ENCODE data around the gene FCER1G. TPM values are rescaled to one million over a fixed set of nuclear protein-coding genes. Genes with fewer than 3 reads are reported as not detected.
A peak's percentile ranks its signal among the peaks of the same experiment; 100 is the strongest.

FCER1G gene
- total RNA-seq, 1 donor from 2014 or later = not detected

GRCh38 chr1:161217831-161218230 lies 2.7 kb downstream of the FCER1G start:
- Mint-ChIP-seq H3K27me3 (ENCODE audit: insufficient read depth, low read depth) (peaks cover 4% of the 10 kb centered on the region), H3K4me3 (no peak overlapping the region), H3K4me1 (peaks cover 13% of the 10 kb centered on the region), H3K27ac (no peak overlapping the region), H3K36me3 (peaks cover 17% of the 10 kb centered on the region), H3K9me3 (no peaks in the 10 kb centered on the region)
- Histone ChIP-seq H3F3A (ENCODE audit: low read depth) (peaks cover 21% of the 10 kb centered on the region), H3K36me3 (no peaks in the 10 kb centered on the region), H3K27ac (no peak overlapping the region), H3K79me2 (ENCODE audit: low read depth) (no peaks in the 10 kb centered on the region), H3K9ac (no peak overlapping the region), H4K20me1 (ENCODE audit: low read depth) (no peaks in the 10 kb centered on the region), H3K9me3 (ENCODE audit: low read depth) (no peaks in the 10 kb centered on the region), H3K4me1 (peaks cover 6% of the 10 kb centered on the region), H3K4me2 (no peak overlapping the region), H3K27me3 (no peaks in the 10 kb centered on the region), H2AFZ (replicated peaks) (no peak overlapping the region), H3K4me3 (no peak overlapping the region)
- no peak for TF ChIP-seq EZH2 (IDR thresholded peaks at IDR 0.05)
- TF ChIP-seq, protein P1, sequence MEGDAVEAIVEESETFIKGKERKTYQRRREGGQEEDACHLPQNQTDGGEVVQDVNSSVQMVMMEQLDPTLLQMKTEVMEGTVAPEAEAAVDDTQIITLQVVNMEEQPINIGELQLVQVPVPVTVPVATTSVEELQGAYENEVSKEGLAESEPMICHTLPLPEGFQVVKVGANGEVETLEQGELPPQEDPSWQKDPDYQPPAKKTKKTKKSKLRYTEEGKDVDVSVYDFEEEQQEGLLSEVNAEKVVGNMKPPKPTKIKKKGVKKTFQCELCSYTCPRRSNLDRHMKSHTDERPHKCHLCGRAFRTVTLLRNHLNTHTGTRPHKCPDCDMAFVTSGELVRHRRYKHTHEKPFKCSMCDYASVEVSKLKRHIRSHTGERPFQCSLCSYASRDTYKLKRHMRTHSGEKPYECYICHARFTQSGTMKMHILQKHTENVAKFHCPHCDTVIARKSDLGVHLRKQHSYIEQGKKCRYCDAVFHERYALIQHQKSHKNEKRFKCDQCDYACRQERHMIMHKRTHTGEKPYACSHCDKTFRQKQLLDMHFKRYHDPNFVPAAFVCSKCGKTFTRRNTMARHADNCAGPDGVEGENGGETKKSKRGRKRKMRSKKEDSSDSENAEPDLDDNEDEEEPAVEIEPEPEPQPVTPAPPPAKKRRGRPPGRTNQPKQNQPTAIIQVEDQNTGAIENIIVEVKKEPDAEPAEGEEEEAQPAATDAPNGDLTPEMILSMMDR (IDR thresholded peaks at IDR 0.05) = no peak
- no peak for TF ChIP-seq EZH2phosphoT487 (IDR thresholded peaks at IDR 0.05)
- no peak for DNase-seq (ENCODE audit: low spot score)

DNA sequence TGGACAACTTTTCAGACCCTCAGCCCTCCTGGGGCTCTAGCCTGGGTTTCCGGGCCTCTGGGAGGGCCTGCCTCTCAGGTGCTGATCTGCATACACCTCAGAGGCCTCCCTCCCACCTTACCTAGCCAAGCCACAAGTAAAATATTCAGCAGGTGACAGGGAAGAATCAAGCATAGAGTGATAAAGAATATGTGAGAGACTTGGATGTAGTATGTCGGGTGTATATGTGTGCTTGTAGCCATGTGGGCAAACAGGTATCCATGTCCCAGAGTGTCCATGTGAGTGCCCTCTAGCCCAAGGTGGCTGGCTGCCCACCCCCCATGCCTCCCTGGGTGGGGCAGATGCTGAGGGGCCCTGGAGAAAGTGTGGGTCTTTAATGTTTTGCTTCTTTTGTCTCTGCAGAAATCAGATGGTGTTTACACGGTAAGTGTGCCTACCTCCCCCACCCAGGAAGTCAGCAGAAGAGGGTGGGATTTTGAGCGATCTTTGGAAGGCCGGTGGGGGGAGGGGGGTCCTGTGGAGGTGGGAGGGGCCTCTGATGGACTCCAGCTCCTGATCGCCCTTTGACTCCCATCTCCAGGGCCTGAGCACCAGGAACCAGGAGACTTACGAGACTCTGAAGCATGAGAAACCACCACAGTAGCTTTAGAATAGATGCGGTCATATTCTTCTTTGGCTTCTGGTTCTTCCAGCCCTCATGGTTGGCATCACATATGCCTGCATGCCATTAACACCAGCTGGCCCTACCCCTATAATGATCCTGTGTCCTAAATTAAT lies 3.4 kb downstream of the FCER1G start:
- no peak for DNase-seq (ENCODE audit: low spot score)
- Histone ChIP-seq H4K20me1 (ENCODE audit: low read depth) (no peaks in the 10 kb centered on the region), H3K4me1 (peaks cover 6% of the 10 kb centered on the region), H3K4me3 (no peak overlapping the region), H2AFZ (replicated peaks) (no peak overlapping the region), H3K9me3 (ENCODE audit: low read depth) (no peaks in the 10 kb centered on the region), H3K9ac (no peak overlapping the region), H3K27ac (no peak overlapping the region), H3F3A (ENCODE audit: low read depth) (peaks cover 18% of the 10 kb centered on the region), H3K36me3 (no peaks in the 10 kb centered on the region), H3K79me2 (ENCODE audit: low read depth) (no peaks in the 10 kb centered on the region), H3K27me3 (no peaks in the 10 kb centered on the region), H3K4me2 (no peak overlapping the region)
- peaks cover 13% of the 10 kb centered on the region for H3K36me3 Mint-ChIP-seq
- no peaks in the 10 kb centered on the region for H3K9me3 Mint-ChIP-seq
- H3K4me1 Mint-ChIP-seq = peaks cover 13% of the 10 kb centered on the region
- peak overlapping the region; percentile 23 for H3K4me3 Mint-ChIP-seq
- no peak overlapping the region for H3K27ac Mint-ChIP-seq
- H3K27me3 Mint-ChIP-seq (ENCODE audit: insufficient read depth, low read depth) = peaks cover 4% of the 10 kb centered on the region
- TF ChIP-seq, protein P1 (IDR thresholded peaks at IDR 0.05) = no peak
- TF ChIP-seq EZH2phosphoT487 (IDR thresholded peaks at IDR 0.05) = no peak
- no peak for TF ChIP-seq EZH2 (IDR thresholded peaks at IDR 0.05)

DNA sequence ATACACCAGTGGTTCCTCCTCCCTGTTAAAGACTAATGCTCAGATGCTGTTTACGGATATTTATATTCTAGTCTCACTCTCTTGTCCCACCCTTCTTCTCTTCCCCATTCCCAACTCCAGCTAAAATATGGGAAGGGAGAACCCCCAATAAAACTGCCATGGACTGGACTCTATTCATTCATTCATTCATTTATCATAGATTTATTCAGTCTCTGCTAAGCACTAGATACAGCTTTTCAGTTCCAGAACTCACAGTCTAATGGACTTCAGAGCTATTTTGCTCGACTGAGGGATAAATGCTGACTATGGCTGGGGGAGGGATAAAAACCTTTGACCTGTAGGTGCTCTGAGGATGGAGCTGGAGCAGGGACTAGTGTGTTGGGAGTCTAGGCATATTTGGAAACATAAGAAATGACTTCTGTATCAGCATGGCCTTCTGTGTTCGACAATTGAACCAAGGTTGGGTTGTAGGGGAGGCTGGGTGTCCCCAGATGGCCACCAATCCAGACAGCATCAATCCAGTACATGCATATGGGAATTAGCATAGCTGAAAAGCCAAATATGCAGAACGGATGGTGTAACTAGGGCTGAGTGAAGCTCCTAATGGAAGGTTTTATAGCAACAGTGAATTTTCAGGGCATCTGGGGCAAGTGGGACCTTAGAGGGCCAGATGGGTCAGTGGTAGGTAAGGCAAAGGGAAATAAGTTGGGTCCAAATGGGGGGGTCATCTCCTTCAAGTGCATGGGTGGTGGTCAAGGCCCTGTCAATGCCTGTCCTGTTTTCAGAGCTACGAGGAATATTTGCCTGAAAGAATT lies 4.2 kb downstream of the FCER1G start:
- H3K4me1 Mint-ChIP-seq = peaks cover 13% of the 10 kb centered on the region

More for the DNA sequence above, 4.2 kb downstream of the FCER1G start:
- no peak overlapping the region for H2AFZ ChIP-seq (replicated peaks)
- peak overlapping the region; percentile 23 for H3K4me3 Mint-ChIP-seq
- H3K9ac ChIP-seq = no peak overlapping the region
- no peak overlapping the region for H3K27ac Mint-ChIP-seq
- H3F3A ChIP-seq (ENCODE audit: low read depth) = peaks cover 14% of the 10 kb centered on the region
- DNase-seq (ENCODE audit: low spot score) = no peak
- H3K9me3 ChIP-seq (ENCODE audit: low read depth) = no peaks in the 10 kb centered on the region
- H3K27ac ChIP-seq = no peak overlapping the region
- peaks cover 6% of the 10 kb centered on the region for H3K4me1 ChIP-seq
- no peak overlapping the region for H3K4me3 ChIP-seq
- H3K9me3 Mint-ChIP-seq = no peaks in the 10 kb centered on the region
- H3K36me3 ChIP-seq = no peaks in the 10 kb centered on the region
- no peaks in the 10 kb centered on the region for H3K79me2 ChIP-seq (ENCODE audit: low read depth)
- peaks cover 4% of the 10 kb centered on the region for H3K27me3 Mint-ChIP-seq (ENCODE audit: insufficient read depth, low read depth)
- TF ChIP-seq, protein P1 (IDR thresholded peaks at IDR 0.05) = no peak
- TF ChIP-seq EZH2phosphoT487 (IDR thresholded peaks at IDR 0.05) = no peak
- no peak for TF ChIP-seq EZH2 (IDR thresholded peaks at IDR 0.05)
- H4K20me1 ChIP-seq (ENCODE audit: low read depth) = no peaks in the 10 kb centered on the region
- no peak overlapping the region for H3K4me2 ChIP-seq
- H3K27me3 ChIP-seq = no peaks in the 10 kb centered on the region
- peaks cover 7% of the 10 kb centered on the region for H3K36me3 Mint-ChIP-seq
